Measurements from ENCODE around the gene LHFPL2.

The LHFPL2 gene

GRCh38 chr5:78449103-78449502 lies 199.5 kb downstream of the LHFPL2 start:
- DNase-seq (ENCODE audit: low spot score) = no peak

GRCh38 chr5:78447775-78448424 lies 200.7 kb downstream of the LHFPL2 start:
- no peak for DNase-seq (ENCODE audit: low spot score)
